DMS114 treated with DMSO at 0.1 percent for 48 hours (cell line): ENCODE data around the gene S100A13.
A peak's percentile ranks its signal among the peaks of the same experiment; 100 is the strongest.

ENCODE experiments used
- DNase-seq: peaks from one replicate; lab custom pipeline; 2025; ENCODE audit not compliant: unreplicated experiment; lab: John Stamatoyannopoulos, UW

Gene S100A13

DNA sequence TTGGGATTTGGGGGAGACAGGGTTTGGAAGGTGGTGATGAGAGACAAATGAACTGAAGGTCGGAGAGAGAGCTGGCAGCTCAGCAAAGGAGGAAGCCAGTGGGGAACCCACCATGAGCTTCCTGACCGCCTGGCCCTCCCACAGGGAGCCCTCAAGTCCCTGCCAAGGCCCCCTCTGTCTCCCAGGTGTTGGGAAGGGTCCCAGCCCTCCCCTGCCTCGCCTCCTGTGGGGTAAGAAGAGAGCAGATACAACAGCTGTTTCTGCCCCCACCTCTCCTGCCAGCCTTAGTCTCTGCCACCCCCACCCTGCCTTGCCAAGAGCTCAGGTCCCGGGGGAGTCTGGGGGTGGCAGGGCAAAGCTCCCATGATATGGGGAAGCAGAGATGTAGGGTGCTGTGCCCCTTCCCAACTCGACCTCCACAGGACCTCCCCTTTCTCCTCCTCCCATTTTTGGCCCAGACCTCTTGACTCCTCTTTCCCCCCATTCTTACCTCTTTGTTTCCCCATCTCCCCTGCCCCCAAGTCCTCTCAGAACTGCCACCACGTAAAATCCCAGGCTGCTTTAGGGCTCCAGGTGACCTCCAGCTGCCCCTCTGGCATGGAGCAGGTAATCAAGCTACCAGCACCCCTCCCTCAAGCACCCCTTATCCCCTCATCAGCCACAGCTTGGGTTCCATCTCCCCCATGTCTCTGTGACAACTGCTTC, 1.5 kb upstream of the S100A13 start:
- no peak for DNase-seq

GRCh38 chr1:153627715-153628626, 666 bp upstream of the S100A13 start, which contains the start of gene S100A1:
S100A1 (plus strand) TSS chr1:153628434; CDS start chr1:153630522, 2,088 bp downstream.
- DNase-seq, result no peak

DNA sequence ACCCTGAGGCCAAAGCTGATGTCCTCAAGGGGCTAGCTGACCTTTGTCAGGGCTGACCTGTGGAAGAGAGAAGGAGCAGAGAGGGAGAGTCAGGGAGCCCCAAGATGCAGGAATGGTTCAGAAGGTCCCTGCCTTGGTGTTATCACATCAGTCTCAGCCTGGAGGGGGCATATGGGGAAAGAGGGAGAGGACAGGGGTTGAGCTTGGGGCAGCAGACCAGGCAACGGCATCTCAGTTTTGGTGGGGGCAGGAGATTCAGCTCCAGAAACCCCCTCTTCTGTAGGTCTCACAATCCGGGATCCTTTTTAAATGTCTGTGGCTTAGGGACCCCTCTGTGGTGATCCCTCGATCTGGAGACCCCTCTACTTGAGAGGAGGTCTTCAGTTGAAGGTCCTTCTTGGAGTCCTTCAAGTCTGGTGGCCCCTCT, 815 bp downstream of the S100A13 start:
- no peak for DNase-seq

DNA sequence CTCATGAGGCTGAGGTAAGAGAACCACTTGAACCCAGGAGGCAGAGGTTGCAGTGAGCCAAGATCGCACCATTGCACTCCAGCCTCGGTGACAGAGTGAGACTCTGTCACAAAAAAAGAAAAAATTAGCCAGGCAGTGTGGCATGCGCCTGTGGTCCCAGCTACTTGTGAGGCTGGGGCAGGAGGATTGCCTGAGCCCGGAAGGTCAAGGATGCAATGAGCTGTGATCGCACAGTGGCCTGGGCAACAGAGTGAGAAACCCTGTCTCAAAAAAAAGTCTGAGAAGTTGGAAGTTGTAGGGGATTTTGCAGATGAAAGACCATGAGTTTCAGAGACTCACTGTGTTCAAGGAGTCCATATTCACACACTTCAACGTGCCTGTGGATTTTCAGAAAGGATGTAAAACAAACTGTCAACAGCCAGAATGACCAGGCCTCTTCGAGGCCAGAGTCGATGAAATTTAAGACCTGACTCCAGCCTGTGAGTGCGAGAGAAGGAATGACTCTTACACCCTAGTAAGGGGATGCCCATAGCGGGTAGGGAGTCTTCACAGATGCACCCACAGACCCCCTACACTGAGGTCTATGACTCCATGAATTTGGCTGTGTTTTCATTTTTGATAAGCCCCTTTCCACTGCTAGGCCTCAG, 2.2 kb downstream of the S100A13 start:
- DNase-seq, result no peak

- no peak for DNase-seq
Measured at GRCh38 chr1:153623101-153623500, 4.2 kb downstream of the S100A13 start.

- no peak for DNase-seq
Measured at GRCh38 chr1:153619171-153619570, 8.1 kb downstream of the S100A13 start.

DNA sequence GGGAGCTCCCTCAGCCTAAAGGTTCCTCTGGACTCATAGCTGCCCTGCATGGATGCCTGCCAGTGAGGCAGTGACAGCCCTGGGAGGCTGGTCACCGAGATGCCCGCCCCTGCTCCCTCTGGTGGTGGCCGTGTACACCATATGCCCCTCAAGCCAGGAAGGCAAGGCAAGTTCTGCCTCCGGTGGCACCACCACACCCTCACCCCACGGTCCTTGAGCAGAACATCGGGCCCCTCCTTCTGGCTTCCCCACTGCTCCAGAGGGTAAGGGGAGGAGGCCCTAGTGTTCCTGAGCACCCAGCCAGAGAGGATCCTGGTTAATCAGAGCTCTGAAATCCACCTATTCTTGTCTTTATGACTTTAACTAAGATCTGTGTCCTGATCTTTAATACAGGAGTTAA, 9.6 kb downstream of the S100A13 start:
- peak; percentile 61 for DNase-seq

DNA sequence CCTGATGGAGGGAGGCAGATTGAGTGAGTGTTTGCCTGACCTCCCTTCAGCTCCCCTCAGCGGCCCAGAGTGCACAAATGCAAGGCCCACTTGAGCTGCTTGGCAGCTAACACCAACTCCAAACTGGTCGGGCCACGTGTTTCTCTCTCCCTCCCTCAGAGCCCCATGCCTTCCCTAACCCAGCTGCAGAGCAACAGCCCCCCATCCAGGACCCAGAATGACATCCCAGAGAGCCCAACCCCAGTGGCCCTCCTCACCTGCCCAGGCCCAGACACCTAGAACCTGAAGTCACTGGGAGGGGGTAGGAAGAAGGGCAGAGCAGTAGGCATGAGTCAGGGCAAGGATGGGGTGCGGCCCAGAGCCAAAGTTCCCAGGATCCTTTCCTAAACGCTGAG, 10.4 kb downstream of the S100A13 start:
- DNase-seq, result no peak

DNA sequence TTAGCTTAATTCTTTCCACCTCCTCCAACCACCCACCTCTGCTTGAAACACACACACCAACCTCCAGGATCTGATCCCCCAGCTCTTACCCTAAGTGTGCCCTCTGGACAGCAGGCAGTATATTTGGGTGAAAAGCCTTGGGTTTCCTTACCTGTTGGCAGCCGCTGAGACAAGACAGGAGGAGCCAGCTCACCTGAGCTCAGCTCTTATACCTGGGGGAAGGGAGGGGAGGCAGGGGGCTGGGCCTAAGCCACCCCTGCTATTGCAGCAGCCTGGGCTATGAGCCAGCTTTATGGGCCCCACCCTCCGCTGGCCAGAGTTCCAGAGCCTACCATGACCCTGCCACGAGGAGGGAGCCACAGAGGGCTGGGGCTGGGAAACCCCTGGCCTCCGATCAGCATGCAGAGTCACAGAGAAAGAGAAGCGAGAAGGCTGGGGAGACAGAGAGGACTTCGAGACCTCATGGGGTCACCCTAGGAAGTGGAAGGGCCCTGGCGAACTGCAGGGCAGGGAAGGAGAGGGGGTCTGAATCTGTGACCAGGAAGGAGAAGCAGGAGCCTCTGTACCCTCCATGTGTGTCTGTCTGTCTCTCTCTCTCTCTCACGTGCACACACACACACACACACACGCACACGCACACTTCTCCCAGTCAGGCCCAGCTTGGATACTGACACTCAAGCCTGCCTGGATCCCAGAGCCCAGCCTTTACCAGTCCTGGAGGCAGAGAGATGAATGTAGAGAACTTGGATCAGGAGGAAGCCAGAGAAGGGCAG, 11.0 kb downstream of the S100A13 start, which contains the start of gene S100A14:
Gene S100A14 (minus strand): TSS at position 182 of the 773 bp plus-strand sequence. CDS start 467 bp downstream, outside the sequence.
- DNase-seq, result no peak

DNA sequence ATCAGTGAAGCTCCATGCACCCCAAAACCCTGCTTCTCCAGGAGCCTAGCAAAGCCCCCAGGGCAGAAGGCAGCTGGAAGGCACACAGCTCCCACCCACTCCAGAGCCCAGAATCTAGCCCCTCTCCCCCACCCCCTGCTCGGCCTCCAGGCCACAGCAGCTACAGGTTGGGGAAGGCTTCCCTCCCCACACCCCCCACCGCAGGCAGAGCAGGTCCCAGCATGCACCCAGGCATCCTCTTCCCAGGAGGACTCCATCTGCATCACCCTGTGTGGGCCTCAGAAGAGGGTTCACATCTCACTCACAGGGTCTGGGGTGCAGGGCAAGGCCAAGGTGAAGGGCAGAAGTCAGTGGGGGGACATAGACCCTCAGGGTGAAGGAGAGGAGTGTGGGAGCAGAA, 11.9 kb downstream of the S100A13 start:
- DNase-seq, result no peak

GRCh38 chr1:153614906-153615305, 12.4 kb downstream of the S100A13 start:
- no peak for DNase-seq

DNA sequence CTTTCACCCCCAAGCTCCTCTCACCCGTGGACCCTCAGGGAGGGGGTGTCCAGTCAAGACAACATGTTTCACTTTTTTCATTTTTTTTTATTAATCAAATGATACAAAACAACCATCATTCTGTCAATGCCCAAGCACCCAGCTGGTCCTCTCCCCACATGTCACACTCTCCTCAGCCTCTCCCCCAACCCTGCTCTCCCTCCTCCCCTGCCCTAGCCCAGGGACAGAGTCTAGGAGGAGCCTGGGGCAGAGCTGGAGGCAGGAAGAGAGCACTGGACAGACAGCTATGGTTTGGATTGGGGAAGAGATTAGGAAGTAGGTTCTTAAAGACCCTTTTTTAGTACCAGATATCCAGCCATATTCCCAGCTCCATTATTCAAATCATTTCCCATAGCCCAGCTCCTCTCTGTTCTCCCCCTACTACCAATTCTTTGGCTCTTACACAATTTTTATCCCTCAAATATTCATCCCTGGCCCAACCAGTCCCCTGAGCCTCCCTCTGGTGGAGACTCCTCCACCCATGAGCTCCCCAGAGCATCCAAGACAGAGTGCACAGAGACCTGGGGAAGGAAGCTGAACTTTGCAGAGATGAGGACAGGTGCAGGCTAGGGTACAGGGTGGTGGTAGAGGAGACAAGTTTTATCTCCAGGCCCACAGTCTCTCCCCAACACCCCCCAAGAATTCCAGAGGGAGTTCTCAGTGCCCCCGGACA, 13.0 kb downstream of the S100A13 start:
- DNase-seq, result no peak

DNA sequence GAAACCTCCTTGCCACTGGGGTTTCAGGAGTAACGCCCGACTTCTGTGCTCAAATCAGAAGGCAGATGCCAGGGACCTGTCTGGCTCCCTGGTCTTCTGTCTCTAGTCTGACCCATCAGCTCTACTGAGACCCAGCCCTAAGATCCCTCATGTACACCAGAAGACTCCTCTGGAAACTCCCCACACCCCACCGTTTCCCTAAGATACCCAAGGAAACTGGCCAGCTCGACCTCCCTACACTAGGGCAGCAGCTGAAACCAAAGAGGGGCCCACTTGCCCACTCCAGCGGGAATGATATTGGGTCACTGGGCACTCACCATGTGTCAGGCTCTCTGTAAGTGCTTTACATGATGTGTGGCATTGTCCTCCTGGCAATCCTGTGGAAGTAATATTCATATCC, 13.9 kb downstream of the S100A13 start:
- no peak for DNase-seq

DNA sequence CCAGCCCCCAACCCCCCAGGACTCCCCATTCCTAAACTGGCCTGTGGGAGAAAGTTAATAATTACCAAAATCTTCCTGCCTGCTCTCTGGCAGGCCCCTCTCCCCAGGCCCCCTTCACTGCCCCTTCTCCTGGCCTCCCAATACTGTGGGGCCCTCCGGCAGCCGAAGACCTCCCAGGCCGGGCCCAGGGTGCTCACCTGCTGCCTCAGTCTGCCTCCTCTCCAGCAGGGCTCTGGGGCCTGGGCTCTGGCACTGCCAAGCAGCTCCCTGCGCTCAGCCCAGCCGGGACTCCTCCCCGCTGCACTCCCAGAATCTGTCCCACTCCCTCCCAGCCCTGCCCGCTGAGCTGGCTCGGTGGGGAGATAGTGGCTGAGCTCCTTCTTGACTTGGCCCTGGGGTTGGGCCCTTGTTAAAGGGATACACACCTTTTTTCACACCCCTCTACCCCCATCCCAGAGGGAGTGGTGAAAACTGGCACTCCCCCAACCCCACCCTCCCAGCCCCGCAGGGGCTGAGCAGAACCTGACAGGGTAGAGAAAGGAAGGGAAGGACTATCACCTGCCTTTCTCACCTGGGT, 14.5 kb downstream of the S100A13 start, which contains the start of gene S100A16:
Gene S100A16 (minus strand): TSS at position 383 of the 577 bp plus-strand sequence. CDS start 4,986 bp downstream, outside the sequence.
- no peak for DNase-seq

GRCh38 chr1:153612111-153612754, 15.1 kb downstream of the S100A13 start:
- DNase-seq, result no peak

DNA sequence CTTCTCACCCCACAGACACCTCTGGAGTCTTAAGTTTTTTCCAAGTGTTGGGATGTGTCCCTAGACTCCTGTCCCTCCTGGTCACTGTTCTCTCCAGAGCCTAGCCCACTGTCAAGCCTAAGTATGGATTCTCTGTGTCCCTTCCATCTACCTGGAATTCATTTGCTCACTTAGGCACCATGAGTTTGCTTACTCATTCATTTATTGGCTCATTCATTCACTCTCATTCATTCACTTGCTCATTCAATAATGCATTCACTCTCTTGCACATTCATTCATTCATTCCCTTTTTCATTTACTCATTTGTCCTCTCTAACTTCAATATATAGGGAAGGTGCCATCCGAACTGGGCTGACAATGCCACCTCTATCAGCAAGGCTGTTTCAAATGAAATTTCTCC, 15.9 kb downstream of the S100A13 start:
- no peak for DNase-seq

DNA sequence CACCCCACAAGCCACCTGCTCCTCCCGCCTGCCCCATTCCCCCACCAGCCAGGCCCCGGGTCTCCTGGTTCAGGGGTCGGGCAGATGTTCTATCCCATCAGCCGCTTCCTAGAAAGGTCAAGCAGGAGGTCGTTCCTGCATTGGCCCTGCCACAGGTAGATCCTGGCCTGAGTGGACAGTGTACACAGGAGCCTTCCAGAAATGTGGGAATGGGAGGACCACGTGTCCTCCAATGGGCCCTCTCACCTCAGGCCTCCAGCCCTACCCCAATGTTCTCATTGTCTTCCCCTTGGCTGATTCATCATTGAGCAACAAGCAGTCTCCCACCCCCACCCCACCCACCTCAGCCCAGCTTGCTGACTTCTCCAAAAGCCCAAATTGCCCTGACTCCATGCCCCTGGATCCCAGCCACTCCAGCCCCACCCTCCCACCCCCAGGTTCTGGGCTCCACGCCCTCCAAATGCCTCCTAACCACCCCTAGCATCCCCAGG, 16.4 kb downstream of the S100A13 start:
- DNase-seq, result no peak

GRCh38 chr1:153610334-153610733, 17.0 kb downstream of the S100A13 start:
- DNase-seq, result no peak

- no peak for DNase-seq
Measured at GRCh38 chr1:153609585-153609907, 17.8 kb downstream of the S100A13 start.
